ENCODE measurements around the gene VAMP1. TPM values are rescaled to one million over a fixed set of nuclear protein-coding genes. Genes with fewer than 3 reads are reported as not detected.
"Not testable (repeated sequence)": the region's sequence is repeated elsewhere in the genome, so short reads cannot be mapped to it uniquely, and the experiment has no call there.

VAMP1 gene
- total and polyA plus RNA-seq, 4 donors = 4.7 to 14.1 (median 6.3) TPM

DNA sequence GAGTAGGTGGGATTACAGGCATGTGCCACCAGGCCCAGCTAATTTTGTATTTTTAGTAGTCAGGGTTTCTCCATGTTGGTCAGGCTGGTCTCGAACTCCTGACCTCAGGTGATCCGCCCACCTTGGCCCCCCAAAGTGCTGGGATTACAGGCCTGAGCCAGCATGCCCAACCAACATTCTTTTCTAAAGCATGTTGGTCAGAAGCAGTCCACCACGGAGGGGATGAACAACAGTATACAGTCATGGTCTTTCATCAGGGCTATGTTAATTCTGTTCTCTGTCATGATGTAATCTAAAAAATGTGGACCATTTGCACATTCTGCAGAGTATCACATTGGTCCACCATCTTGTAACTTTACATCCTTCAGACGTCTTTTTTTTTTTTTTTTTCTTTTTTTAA lies 19.0 kb upstream of the VAMP1 start:
- DNase-seq = no peak
- Histone ChIP-seq H3K9me3 (ENCODE audit: control insufficient read depth in 4 of 4, insufficient read depth in 3 of 4, low read length in 3 of 4) (no peaks in the 10 kb centered on the region), H3K4me1 (ENCODE audit: control insufficient read depth in 5 of 5, insufficient read depth in 5 of 5, low read length in 5 of 5) (peaks cover 0 to 10% (median 2%) of the 10 kb centered on the region in 5 donors), H3K27ac (ENCODE audit: low read depth in 1 of 2, low read length in 1 of 2) (no peak overlapping the region), H3K4me3 (no peak overlapping the region), H3K36me3 (ENCODE audit: control insufficient read depth in 4 of 4, insufficient read depth in 4 of 4, low read length in 4 of 4) (peaks cover 0 to 10% (median under 1%) of the 10 kb centered on the region in 4 donors), H3K9ac (ENCODE audit: insufficient read depth in 1 of 2, low read length in 2 of 2) (no peak overlapping the region), H3K27me3 (ENCODE audit: control insufficient read depth in 3 of 3, insufficient read depth in 3 of 3, low read length in 2 of 3) (no peaks in the 10 kb centered on the region)
- TF ChIP-seq, protein P1, sequence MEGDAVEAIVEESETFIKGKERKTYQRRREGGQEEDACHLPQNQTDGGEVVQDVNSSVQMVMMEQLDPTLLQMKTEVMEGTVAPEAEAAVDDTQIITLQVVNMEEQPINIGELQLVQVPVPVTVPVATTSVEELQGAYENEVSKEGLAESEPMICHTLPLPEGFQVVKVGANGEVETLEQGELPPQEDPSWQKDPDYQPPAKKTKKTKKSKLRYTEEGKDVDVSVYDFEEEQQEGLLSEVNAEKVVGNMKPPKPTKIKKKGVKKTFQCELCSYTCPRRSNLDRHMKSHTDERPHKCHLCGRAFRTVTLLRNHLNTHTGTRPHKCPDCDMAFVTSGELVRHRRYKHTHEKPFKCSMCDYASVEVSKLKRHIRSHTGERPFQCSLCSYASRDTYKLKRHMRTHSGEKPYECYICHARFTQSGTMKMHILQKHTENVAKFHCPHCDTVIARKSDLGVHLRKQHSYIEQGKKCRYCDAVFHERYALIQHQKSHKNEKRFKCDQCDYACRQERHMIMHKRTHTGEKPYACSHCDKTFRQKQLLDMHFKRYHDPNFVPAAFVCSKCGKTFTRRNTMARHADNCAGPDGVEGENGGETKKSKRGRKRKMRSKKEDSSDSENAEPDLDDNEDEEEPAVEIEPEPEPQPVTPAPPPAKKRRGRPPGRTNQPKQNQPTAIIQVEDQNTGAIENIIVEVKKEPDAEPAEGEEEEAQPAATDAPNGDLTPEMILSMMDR (IDR thresholded peaks at IDR 0.05; ENCODE audit: control extremely low read depth, extremely low read depth) = no peak
- ATAC-seq (ENCODE audit: insufficient read depth, low FRiP score) = no peak
- WGBS, 2 donors = 68 to 83% methylated on average over 4 of the region's 4 CpGs

DNA sequence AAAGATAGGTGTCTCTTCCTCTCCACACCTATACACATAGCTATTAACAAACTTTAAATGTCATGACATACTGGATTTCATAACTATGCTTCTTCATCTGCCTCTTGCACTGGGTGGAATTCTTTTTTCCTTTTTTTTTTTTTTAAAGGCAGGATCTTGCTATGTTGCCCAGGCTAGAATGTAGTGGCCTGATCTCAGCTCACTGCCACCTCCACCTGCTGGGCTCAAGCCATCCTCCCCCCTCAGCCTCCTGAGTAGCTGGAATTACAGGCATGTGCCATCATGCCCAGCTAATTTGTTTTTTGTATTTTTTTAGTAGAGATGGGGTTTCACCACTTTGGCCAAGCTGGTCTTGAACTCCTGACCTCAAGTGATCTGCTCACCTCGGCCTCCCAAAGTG lies 17.8 kb upstream of the VAMP1 start:
- H3K9me3 ChIP-seq (ENCODE audit: control insufficient read depth in 4 of 4, insufficient read depth in 3 of 4, low read length in 3 of 4) = no peaks in the 10 kb centered on the region
- no peak overlapping the region for H3K27ac ChIP-seq (ENCODE audit: low read depth in 1 of 2, low read length in 1 of 2)
- peaks cover 0 to 10% (median under 1%) of the 10 kb centered on the region in 4 donors for H3K36me3 ChIP-seq (ENCODE audit: control insufficient read depth in 4 of 4, insufficient read depth in 4 of 4, low read length in 4 of 4)
- 66 to 97% methylated on average over 1 of the region's 1 CpG for WGBS, 2 donors
- ATAC-seq (ENCODE audit: insufficient read depth, low FRiP score) (no peak), DNase-seq (no peak)
- TF ChIP-seq, protein P1 (IDR thresholded peaks at IDR 0.05; ENCODE audit: control extremely low read depth, extremely low read depth) = no peak
- H3K4me3 ChIP-seq = no peak overlapping the region
- H3K27me3 ChIP-seq (ENCODE audit: control insufficient read depth in 3 of 3, insufficient read depth in 3 of 3, low read length in 2 of 3) = no peaks in the 10 kb centered on the region
- H3K9ac ChIP-seq (ENCODE audit: insufficient read depth in 1 of 2, low read length in 2 of 2) = no peak overlapping the region
- H3K4me1 ChIP-seq (ENCODE audit: control insufficient read depth in 5 of 5, insufficient read depth in 5 of 5, low read length in 5 of 5) = peaks cover 0 to 7% (median 0%) of the 10 kb centered on the region in 5 donors

DNA sequence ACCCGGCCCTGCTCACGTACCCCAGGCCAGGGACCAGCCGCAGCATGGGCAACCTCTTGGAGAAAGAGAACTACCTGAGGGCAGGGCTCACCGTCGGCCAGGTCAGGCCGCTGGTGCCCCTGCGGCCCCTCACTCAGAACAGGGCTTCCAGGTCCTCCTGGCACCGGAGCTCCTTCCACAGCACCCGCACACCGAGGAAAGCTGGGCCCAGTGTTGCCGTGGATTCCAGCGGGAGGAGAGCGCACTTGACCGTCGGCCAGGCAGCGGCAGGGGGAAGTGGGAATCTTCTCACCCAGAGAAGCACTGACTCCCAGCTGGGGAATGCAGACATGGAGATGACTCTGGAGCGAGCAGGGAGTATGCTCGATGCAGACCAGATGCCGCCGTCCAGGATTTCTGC lies 7.9 kb upstream of the VAMP1 start:
- Histone ChIP-seq H3K9ac (ENCODE audit: insufficient read depth in 1 of 2, low read length in 2 of 2) (no peak overlapping the region), H3K9me3 (ENCODE audit: control insufficient read depth in 4 of 4, insufficient read depth in 3 of 4, low read length in 3 of 4) (no peaks in the 10 kb centered on the region), H3K4me3 (no peak overlapping the region), H3K4me1 (ENCODE audit: control insufficient read depth in 5 of 5, insufficient read depth in 5 of 5, low read length in 5 of 5) (no peaks in the 10 kb centered on the region), H3K27me3 (ENCODE audit: control insufficient read depth in 3 of 3, insufficient read depth in 3 of 3, low read length in 2 of 3) (no peaks in the 10 kb centered on the region), H3K36me3 (ENCODE audit: control insufficient read depth in 4 of 4, insufficient read depth in 4 of 4, low read length in 4 of 4) (no peaks in the 10 kb centered on the region), H3K27ac (ENCODE audit: low read depth in 1 of 2, low read length in 1 of 2) (no peak overlapping the region)
- ATAC-seq (ENCODE audit: insufficient read depth, low FRiP score) (no peak), DNase-seq (no peak)
- WGBS, 2 donors = 91 to 95% methylated on average over 20 of the region's 20 CpGs
- TF ChIP-seq, protein P1 (IDR thresholded peaks at IDR 0.05; ENCODE audit: control extremely low read depth, extremely low read depth) = no peak

DNA sequence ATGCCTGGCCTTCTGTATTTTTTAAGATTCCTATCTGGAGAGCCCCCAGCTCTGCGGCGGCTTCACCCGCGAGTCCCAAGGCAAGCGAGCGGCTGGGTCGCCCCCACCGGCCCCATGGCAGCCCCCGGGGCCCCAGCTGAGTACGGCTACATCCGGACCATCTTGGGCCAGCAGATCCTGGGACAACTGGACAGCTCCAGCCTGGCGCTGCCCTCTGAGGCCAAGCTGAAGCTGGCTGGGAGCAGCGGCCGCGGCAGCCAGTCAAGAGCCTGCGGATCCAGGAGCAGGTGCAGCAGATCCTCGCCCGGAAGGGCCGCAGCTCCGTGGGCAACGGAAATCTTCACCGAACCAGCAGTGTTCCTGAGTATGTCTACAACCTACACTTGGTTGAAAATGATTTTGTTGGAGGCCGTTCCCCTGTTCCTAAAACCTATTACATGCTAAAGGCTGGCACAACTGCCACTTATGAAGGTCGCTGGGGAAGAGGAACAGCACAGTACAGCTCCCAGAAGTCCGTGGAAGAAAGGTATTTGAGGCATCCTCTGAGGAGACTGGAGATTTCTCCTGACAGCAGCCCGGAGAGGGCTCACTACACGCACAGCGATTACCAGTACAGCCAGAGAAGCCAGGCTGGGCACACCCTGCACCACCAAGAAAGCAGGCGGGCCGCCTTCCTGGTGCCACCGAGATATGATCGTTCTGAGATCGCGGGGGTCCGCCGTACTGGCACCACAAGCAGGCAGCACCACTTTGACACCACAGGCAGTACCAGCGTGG lies 7.3 kb upstream of the VAMP1 start:
- H3K4me1 ChIP-seq (ENCODE audit: control insufficient read depth in 5 of 5, insufficient read depth in 5 of 5, low read length in 5 of 5); H3K36me3 ChIP-seq (ENCODE audit: control insufficient read depth in 4 of 4, insufficient read depth in 4 of 4, low read length in 4 of 4); H3K9ac ChIP-seq (ENCODE audit: insufficient read depth in 1 of 2, low read length in 2 of 2); H3K4me3 ChIP-seq; H3K27me3 ChIP-seq (ENCODE audit: control insufficient read depth in 3 of 3, insufficient read depth in 3 of 3, low read length in 2 of 3); DNase-seq; H3K27ac ChIP-seq (ENCODE audit: low read depth in 1 of 2, low read length in 1 of 2); H3K9me3 ChIP-seq (ENCODE audit: control insufficient read depth in 4 of 4, insufficient read depth in 3 of 4, low read length in 3 of 4); ATAC-seq (ENCODE audit: insufficient read depth, low FRiP score): not testable (repeated sequence)
- 95 to 97% methylated on average over 35 to 37 of the region's 37 CpGs for WGBS, 2 donors
